ENCODE results near the gene ELOF1.

DNA sequence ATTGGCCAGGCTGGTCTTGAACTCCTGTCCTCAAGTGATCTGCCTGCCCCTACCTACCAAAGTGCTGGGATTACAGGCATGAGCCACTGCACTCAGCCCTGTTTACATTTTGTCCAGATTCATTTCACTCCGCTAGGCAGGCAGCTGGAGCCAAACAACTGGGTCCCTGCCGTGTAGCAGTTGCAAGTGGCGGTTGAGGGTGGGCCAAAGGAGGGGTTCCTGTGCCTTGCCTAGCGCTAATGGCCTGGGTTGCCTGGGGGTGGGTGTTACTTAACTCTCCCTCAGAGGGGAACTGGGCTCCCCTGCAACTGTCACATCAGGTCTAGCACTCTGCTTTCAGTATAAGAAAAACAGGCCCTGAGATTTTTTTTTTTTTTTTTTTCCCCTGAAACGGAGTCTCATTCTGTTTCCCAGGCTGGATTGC, 11.0 kb upstream of the ELOF1 start:
- TF ChIP-seq ZNF223 (tag by site-specific recombination; IDR thresholded peaks at IDR 0.05) (no peak), KLF16 (tag by site-specific recombination; IDR thresholded peaks at IDR 0.05) (no peak), PBX3 (CRISPR knock-in tag; IDR thresholded peaks at IDR 0.05) (no peak), ZNF24 (tag by site-specific recombination; IDR thresholded peaks at IDR 0.05) (no peak), ZNF514 (tag by site-specific recombination; IDR thresholded peaks at IDR 0.05) (no peak), ZBTB11 (tag by site-specific recombination; conservative IDR thresholded peaks at IDR 0.05; ENCODE audit: low read depth) (no peak), ZNF140 (tag by site-specific recombination; IDR thresholded peaks at IDR 0.05) (no peak), ZNF747 (tag by site-specific recombination; IDR thresholded peaks at IDR 0.05) (no peak), SP7 (tag by site-specific recombination; IDR thresholded peaks at IDR 0.05) (no peak)
- TF ChIP-seq, protein P1, sequence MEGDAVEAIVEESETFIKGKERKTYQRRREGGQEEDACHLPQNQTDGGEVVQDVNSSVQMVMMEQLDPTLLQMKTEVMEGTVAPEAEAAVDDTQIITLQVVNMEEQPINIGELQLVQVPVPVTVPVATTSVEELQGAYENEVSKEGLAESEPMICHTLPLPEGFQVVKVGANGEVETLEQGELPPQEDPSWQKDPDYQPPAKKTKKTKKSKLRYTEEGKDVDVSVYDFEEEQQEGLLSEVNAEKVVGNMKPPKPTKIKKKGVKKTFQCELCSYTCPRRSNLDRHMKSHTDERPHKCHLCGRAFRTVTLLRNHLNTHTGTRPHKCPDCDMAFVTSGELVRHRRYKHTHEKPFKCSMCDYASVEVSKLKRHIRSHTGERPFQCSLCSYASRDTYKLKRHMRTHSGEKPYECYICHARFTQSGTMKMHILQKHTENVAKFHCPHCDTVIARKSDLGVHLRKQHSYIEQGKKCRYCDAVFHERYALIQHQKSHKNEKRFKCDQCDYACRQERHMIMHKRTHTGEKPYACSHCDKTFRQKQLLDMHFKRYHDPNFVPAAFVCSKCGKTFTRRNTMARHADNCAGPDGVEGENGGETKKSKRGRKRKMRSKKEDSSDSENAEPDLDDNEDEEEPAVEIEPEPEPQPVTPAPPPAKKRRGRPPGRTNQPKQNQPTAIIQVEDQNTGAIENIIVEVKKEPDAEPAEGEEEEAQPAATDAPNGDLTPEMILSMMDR (tag by site-specific recombination; IDR thresholded peaks at IDR 0.05) = no peak
- TF ChIP-seq, protein P2, sequence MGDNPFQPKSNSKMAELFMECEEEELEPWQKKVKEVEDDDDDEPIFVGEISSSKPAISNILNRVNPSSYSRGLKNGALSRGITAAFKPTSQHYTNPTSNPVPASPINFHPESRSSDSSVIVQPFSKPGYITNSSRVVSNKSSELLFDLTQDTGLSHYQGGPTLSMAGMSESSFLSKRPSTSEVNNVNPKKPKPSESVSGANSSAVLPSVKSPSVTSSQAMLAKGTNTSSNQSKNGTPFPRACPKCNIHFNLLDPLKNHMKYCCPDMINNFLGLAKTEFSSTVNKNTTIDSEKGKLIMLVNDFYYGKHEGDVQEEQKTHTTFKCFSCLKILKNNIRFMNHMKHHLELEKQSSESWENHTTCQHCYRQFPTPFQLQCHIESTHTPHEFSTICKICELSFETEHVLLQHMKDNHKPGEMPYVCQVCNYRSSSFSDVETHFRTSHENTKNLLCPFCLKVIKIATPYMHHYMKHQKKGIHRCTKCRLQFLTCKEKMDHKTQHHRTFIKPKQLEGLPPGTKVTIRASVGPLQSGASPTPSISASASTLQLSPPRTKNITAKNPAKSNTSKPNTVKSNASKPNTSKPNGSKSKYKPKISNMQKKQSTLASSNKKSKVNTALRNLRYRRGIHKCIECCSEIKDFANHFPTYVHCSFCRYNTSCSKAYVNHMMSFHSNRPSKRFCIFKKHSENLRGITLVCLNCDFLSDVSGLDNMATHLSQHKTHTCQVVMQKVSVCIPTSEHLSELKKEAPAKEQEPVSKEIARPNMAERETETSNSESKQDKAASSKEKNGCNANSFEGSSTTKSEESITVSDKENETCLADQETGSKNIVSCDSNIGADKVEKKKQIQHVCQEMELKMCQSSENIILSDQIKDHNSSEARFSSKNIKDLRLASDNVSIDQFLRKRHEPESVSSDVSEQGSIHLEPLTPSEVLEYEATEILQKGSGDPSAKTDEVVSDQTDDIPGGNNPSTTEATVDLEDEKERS (tag by site-specific recombination; IDR thresholded peaks at IDR 0.05) = no peak
